Activated CD4-positive, alpha-beta T cell treated with anti-CD3 and anti-CD28 coated beads for 1 hour (primary cell): Measurements from ENCODE around the gene NDUFS6.

Source experiments
- DNase-seq: peaks from one replicate; pipeline ENCODE4 v3.0.0-alpha.2; 2020

The NDUFS6 gene

DNA sequence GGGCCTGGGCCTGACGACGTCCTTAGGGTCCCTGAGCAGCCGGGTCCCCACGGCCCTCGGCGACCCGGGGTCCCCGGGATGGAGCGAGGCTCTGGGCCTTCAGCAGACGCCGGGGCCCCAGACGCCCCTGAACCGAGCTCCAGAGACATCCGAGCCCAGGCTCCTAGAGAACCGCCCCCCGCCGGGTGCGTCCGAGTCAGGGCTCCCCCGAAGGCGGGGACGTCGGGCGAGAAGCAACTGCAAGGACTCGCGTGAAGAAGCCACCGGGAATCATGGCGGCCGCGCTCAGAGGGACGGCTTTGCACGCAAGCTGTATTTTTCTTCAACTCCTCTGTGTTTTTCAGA, 56.0 kb downstream of the NDUFS6 start:
- DNase-seq = no peak

DNA sequence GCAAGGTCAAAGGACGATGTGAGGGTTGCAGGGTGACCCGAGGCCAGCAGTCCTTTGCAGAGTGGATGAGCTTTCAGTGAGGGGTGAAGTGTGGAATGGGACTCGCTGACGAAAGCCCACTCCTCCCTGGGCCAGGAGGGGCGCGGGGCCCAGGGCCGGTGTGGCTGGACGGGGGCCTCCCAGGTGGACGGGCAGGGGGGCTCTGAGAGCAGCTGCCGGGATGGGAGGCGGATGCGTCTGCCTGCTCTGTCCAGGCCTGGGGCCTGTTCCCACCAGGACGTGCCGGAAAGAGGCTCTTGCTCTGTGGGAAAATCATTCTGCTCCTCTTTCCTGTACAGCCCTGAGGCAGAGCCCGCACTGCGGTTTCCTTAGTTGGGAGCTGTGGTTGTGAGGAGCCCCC, 57.2 kb downstream of the NDUFS6 start:
- DNase-seq = no peak

DNA sequence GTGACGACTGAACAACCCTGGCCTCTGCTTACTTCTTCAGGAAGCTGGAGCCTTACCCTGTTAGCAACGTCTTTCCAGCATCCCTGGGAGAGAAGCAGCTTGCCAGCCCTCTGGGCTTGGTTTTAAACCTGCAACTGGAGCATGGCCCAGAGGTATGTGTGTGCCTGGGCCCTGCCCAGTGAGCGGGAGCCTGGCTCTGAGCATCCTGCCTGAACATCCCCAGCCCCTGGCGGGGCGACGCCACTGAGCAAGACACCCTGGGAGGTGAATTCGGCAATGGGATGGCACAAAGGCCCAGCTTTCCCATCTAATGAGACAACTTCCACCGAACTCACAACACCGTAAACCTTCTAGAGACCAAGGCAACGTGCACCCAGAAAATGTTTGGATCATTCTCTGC, 57.9 kb downstream of the NDUFS6 start:
- DNase-seq = no peak

DNA sequence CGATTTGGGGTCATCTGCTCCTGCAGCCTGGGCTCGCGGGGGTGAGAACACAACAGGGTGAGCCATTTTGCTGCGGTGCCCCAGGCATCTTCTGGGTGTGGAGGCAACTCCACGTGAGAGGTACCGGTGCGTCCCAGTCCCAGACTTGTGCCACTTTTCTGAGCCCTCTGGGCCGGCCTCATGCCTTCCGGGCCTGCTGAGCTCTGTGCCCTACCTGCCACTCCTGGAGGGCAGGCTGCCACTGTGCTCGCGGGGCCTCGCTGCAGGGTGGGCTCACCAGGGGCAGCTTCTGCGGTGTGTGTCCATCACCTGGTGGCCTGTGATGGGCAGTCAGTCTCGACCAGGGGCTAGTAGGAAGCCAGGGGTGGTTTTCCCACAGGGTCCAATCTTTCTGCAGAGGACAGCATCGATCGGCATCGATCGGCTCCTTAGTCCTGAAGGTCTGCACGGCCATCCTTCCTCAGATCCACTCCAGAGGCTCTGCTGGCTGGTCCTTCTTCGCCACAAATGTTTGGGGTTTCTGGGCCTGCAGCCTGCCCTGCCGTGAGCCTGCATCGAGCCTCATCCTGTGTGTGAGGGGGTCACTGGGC, 58.9 kb downstream of the NDUFS6 start:
- DNase-seq = no peak

DNA sequence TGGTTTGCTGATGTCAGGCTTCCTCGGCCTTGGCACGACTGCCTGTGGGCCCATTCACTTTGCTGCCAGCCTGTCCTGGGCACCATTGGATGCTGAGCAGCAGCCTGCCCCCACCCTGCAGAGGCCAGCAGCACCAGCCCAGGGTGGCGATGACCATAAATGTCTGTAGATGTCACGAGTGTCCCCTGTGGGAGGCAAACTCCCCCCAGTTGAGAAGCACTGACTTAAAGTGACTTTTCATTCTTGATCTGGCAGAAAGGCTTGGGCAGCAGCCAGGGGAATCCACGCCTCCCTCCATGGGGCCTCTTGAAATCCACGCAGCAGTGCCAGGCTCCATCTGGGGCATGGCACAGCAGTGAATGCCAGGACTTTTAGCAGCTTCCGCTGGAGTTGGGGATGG, 59.7 kb downstream of the NDUFS6 start:
- DNase-seq = no peak

DNA sequence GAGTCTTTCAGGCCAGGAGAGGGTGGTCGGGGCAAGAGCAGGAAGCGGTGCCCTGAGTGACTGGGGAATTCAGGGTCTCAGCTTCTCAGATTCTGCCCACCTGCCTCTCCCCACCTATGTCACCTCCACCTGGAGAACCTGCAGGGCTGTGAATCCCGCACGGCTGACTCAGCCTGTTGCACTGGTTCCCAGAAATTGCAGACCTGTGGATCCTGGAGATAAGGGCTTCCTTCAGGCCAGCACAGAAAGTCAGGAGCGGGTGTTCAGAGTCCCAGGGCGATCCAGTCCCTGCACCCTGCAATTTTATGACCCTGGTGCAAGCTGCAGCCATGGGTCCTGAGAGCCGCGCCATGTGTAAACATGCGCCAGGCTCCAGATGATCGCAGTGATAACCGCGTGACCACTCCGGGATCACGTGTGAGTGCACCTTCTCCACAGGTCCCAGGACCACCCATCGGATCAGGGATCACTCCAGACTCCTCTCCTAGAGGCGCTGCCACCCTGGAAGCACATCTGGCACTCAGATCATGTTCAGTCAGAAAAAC, 63.8 kb downstream of the NDUFS6 start:
- DNase-seq = no peak

DNA sequence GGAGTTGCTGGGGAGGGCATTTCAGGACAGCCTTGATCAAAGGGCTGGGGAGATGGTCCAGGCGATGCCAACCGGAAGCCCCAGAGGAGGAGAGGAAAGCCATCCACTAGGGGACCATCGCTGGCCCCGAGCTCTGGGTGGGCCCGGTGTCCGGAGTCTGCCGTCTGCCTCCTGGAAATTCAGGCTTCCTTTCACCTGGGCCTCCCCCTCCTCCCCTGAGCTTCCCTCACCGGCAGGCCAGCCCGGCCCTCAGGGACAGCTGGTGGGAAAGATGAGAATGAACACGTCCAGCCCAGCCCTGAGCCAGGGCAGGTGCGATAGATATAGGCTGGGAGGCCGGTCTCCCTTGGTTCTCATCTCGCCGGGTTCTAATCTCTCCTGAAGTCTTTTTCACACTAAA, 64.3 kb downstream of the NDUFS6 start:
- DNase-seq = no peak
